Measurements from ENCODE around the gene AMACR. TPM values are rescaled to one million over a fixed set of nuclear protein-coding genes. Genes with fewer than 3 reads are reported as not detected.

The AMACR gene
- total and polyA plus RNA-seq, 2 donors (not counting 3 experiments of a cell fraction or from before 2014, with no cell fraction given): 6.7 to 8.7 TPM

- H3K9me3 ChIP-seq (replicated peaks; ENCODE audit: control insufficient read depth, insufficient read depth, low read length): no peaks in the 10 kb centered on the region
- H3K4me2 ChIP-seq (ENCODE audit: insufficient read depth, low read length): no peak overlapping the region
- dilution Hi-C loops (cut with MboI; ENCODE audit: extremely low pct_ligation_motif_present, low sequenced_read_pairs): no loop called here
- no peak for TF ChIP-seq GATA2 (IDR thresholded peaks at IDR 0.05; ENCODE audit: insufficient read depth, insufficient read length, low read depth, low read length)
- TF ChIP-seq CTCF (IDR thresholded peaks at IDR 0.05; ENCODE audit: extremely low read depth in 1 of 2, insufficient read depth in 1 of 2, low read depth in 1 of 2, low read length in 2 of 2): no peak
- TF ChIP-seq, protein P1, sequence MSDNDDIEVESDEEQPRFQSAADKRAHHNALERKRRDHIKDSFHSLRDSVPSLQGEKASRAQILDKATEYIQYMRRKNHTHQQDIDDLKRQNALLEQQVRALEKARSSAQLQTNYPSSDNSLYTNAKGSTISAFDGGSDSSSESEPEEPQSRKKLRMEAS (IDR thresholded peaks at IDR 0.05; ENCODE audit: insufficient read depth, insufficient read length): no peak
- no peak for TF ChIP-seq FOS (IDR thresholded peaks at IDR 0.05; ENCODE audit: borderline replicate concordance, insufficient read depth, low read length)
- TF ChIP-seq POLR2A (IDR thresholded peaks at IDR 0.05; ENCODE audit: low read depth, low read length): no peak
- no peak for TF ChIP-seq JUN (IDR thresholded peaks at IDR 0.05; ENCODE audit: borderline replicate concordance, insufficient read depth, insufficient read length, low read depth)
- TF ChIP-seq EZH2 (IDR thresholded peaks at IDR 0.05; ENCODE audit: borderline replicate concordance, low read depth, low read length, severe bottlenecking): no peak
- TF ChIP-seq POLR2AphosphoS5 (IDR thresholded peaks at IDR 0.05; ENCODE audit: insufficient read depth, low read depth, low read length): no peak
- TF ChIP-seq MYC (IDR thresholded peaks at IDR 0.05; ENCODE audit: low read depth, low read length): no peak
- H4K20me1 ChIP-seq (replicated peaks; ENCODE audit: control insufficient read depth, extremely low read depth, insufficient read depth, low read length): no peaks in the 10 kb centered on the region
- no peak overlapping the region for H2AFZ ChIP-seq (ENCODE audit: low read depth, low read length)
- H3K9ac ChIP-seq (replicated peaks; ENCODE audit: extremely low read depth, insufficient read depth, low read length): no peak overlapping the region
- no peaks in the 10 kb centered on the region for H3K36me3 ChIP-seq (ENCODE audit: control insufficient read depth in 2 of 2, extremely low read depth in 1 of 2, insufficient read depth in 2 of 2, low read length in 2 of 2)
- DNase-seq (ENCODE audit: low read depth, low spot score) (no peak), FAIRE-seq (no peak)
- no peaks in the 10 kb centered on the region for H3K4me1 ChIP-seq (ENCODE audit: control insufficient read depth, extremely low read depth, insufficient read depth, low read length)
- H3K79me2 ChIP-seq (ENCODE audit: control insufficient read depth, insufficient read depth, low read length): no peaks in the 10 kb centered on the region
- ChIA-PET POLR2A (interaction anchor here (0.6 kb wide), 1 partner anchor 1918 kb away, joined by 3 read pairs; no protein-coding TSS in a partner anchor), CTCF (interaction anchor here (0.7 to 5.5 kb wide), 2 partner anchors 11 to 546 kb away, joined by 3 to 23 read pairs; no protein-coding TSS in a partner anchor)
- BruUV-seq (replicated peaks): no TSS peak
- intact Hi-C loops (cut with micrococcal nuclease): no loop called here
- H3K27ac ChIP-seq (ENCODE audit: insufficient read depth, low read depth, low read length): no peak overlapping the region
- H3K27me3 ChIP-seq (ENCODE audit: control insufficient read depth in 2 of 2, insufficient read depth in 2 of 2, low read length in 2 of 2): no peaks in the 10 kb centered on the region
- no peaks in the 10 kb centered on the region for H3K9me1 ChIP-seq (replicated peaks; ENCODE audit: control insufficient read depth, extremely low read depth, insufficient read depth, low read length)
- no peak overlapping the region for H3K4me3 ChIP-seq (replicated peaks in 1 of 3; ENCODE audit: insufficient read depth in 1 of 3, low read depth in 1 of 3, low read length in 3 of 3)
These were observed 26.3 kb downstream of the AMACR start for GRCh38 chr5:33981408-33982162.
